ENCODE measurements around the gene DUSP18.
"Not testable (repeated sequence)": the region's sequence is repeated elsewhere in the genome, so short reads cannot be mapped to it uniquely, and the experiment has no call there.

Gene DUSP18

GRCh38 chr22:30676565-30676964 is 8.9 kb upstream of the DUSP18 start:
- not testable (repeated sequence) for DNase-seq

DNA sequence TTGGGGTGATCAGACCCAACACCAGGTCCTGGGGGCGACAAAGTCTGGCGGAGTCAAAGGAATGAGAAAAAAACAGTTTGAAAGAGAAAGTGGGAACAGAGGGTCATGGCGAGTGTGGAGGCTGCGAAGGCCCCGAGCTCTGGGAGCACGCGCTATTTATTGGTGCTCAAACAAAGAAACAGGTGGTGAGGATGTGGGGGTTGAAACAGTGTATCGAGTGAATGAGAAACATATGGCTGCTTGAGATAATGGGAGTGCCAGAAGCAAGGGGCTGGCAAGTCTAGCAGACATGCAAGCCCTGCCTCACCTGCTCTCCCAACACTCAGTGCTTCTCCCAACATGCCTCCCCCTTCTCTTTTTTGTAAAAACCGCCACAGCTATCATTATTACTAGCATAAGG is 7.8 kb upstream of the DUSP18 start:
- DNase-seq: no peak

- no peak for DNase-seq
These were observed 6.8 kb upstream of the DUSP18 start for GRCh38 chr22:30674482-30674881.

- no peak for DNase-seq
These were observed 5.5 kb upstream of the DUSP18 start for GRCh38 chr22:30673136-30673535.

DNA sequence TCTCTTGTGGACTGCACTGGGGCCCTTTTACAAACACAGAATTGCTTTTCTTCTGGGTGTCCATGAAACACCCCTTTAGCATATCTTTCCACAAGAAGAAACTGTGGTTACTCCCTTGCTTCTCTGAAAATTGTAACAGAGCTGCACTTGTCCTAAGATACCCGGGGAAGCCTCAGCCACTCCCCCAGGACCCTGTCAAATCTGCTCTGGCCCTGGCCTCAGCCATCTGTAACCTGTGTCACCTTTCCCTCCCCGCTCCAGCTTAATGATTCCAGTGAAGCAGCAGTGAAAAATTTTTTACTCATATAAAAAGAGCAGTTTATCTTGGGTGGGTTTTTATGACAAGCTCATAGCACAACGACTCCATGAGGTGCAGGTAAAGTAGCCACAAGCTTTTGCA is 3.4 kb upstream of the DUSP18 start:
- DNase-seq: no peak

DNA sequence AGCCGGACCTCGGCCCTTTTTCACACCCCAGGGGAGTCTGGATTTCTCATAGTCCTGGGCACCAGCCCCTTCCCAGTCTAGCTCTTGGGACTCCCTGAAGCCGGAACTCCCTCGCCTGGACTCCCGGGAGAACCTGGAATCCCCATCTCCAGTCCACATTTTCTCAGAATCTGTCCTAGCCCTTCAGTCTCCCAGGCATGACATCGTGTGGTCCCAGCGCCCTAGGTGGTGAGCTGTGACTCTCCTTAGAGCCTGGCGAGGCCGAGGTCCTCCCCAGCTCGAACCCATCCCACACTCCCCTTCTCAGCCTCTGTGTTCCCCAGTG is 673 bp upstream of the DUSP18 start:
- no peak for DNase-seq

GRCh38 chr22:30667107-30667493 is 575 bp downstream of the DUSP18 start:
- DNase-seq: no peak

- DNase-seq: no peak
These were observed 1.9 kb downstream of the DUSP18 start for GRCh38 chr22:30665786-30666185.

DNA sequence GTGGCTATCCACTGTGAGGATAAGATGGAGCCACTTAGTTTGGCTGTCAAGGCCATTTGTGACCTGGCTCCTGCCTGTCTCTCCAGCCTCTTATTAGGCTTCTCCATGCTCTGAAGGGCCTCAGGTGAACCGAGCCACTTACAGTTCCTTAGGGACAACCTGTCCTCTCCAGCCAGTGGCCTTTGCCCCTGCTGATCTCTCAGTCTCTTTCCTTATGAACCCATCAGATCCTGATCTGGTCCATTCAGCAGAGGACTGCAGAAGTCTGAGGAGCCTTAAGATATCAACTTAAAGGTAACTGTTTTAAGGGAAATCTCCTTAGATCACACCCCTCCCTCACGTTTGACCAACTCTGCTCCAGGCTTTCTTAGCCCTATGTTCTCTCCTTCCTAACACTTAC is 2.4 kb downstream of the DUSP18 start:
- no peak for DNase-seq

GRCh38 chr22:30664798-30665197 is 2.9 kb downstream of the DUSP18 start:
- DNase-seq: no peak

DNA sequence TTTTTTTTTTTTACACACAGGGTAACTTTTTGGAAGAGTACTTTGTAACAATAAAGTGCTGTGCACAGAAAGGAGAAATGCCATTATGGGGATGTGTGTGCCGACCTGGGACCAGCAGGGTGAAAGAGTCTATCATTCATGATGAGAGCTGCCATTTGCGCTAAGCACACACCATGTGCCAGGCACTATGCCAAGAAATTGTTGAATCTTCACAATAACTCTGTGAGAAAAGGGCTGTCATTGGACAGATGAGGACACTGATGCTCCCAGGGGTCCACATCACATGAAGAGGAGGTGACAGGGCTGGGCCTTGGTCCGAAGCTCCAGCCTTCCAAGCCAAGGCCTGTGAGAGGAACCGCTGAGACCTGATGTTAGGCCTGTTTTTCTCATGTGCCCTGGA is 5.6 kb downstream of the DUSP18 start:
- DNase-seq: no peak

- no peak for DNase-seq
These were observed 12.1 kb downstream of the DUSP18 start for GRCh38 chr22:30655532-30655931.

GRCh38 chr22:30654361-30654760 is 13.3 kb downstream of the DUSP18 start:
- DNase-seq: no peak

GRCh38 chr22:30652852-30653251 is 14.8 kb downstream of the DUSP18 start:
- no peak for DNase-seq

DNA sequence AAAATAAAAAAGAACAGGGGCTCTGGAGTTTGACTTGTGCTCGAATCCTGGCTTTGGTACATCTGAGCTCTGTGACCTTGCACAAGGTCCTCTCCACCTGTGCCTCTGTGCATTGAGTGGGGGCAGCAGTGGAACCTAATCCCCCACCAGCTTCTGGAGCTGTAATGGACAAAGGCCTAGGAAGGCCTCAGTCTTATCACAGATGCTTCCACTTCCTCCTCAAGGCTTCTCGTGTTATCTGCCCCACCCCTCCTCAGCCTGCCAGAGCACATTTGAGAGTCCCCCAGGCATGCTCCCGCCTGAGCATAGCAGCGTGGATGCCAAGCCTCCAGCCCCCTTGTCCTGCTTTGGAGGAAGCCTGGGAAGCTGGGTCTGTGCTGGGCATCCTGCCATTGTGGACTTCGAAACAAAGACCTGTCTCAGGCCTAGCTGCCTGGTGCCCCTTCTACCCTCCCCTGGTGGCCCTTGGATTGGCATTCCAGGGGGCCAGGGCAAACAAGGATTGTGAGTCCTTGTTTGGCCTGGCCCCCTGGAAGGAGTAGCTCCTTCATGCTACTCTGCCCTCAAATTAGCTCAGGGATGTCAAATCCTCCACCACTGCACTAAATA is 17.1 kb downstream of the DUSP18 start:
- DNase-seq: no peak

- DNase-seq: peak; percentile 71
These were observed 18.2 kb downstream of the DUSP18 start for GRCh38 chr22:30649430-30650007.

DNA sequence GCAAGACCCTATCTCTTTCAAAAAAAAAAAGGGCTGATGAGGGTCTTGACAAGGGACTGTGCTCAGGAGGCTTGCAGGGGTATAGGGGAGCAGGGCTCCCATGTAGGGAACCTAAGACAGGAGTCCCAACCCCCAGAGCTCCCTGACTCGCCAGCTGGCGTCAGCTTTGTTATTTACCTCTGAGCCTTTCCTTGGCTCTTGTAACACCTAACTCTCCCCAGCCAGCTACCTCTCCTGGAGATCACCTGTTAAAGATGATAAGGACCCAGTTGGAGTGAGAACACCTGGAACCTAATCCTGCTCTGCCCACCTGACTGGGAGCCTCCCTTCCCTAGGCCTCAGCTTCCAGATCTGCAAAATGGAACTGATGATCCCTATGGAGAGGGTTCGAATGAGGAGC is 18.9 kb downstream of the DUSP18 start:
- no peak for DNase-seq

GRCh38 chr22:30647536-30647935 is 20.1 kb downstream of the DUSP18 start:
- no peak for DNase-seq

- DNase-seq: no peak
These were observed 21.0 kb downstream of the DUSP18 start for GRCh38 chr22:30646518-30647160.

- DNase-seq: no peak
These were observed 24.4 kb downstream of the DUSP18 start for GRCh38 chr22:30643055-30643875.

DNA sequence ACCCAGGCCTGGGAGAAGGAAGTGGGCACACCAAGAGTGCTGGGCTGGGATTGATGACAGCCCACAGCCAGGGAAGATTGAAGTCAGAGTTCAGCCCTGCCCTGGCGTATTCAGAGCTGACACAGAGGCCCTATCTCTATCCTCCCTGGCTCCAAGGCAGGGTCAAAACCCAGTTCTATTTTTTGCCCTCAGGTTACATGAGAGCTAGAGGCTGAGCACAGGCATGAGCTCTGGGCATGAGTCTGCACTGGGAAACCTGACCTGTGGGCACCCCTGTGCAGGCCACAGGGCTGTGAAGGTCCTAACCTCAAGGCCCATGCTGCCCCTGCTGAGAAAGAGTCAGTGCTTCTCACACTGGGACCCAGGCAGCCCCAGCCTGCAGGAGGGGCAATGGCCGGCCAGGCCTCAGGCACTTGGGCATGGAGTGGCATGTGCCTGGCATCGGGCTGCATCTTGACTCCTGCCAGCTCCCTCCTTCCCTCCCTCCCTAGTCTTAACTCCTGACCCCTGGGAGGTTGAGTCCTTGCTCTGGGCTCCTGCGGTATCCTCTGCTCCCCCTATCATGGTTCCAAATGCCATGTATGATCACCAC is 26.7 kb downstream of the DUSP18 start:
- no peak for DNase-seq

DNA sequence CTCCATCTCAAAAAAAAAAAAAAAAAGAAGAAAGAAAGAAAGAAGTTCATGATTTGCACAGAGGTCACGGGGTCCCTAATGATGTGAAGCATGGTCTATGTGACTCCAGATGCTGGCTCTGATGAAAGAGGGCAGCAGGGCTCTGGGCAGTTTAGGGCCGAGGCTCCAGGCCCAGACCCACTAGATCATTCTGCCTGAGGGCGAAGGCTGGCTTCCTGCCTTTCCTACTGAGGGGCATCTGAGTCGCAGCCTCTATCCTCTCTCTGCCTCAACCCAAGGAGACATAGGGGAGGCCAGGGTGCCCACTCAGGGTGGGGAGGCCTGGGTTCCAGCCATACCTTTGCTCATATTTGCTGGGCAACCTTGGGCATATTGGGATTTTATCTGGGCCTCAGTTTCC is 27.3 kb downstream of the DUSP18 start:
- no peak for DNase-seq

- DNase-seq: no peak
These were observed 30.0 kb downstream of the DUSP18 start for GRCh38 chr22:30637701-30638114.

Data from fibroblast of skin of right quadriceps (primary cell).